ENCODE results near the gene COL5A2.

- TF ChIP-seq POLR2AphosphoS5 (IDR thresholded peaks at IDR 0.05) (no peak), EZH2 (IDR thresholded peaks at IDR 0.05; ENCODE audit: borderline replicate concordance, insufficient read depth, low read length, poor library complexity, severe bottlenecking) (no peak), CTCF (IDR thresholded peaks at IDR 0.05; ENCODE audit: poor library complexity, severe bottlenecking) (no peak), RAD21 (conservative IDR thresholded peaks at IDR 0.05) (no peak), MXI1 (conservative IDR thresholded peaks at IDR 0.05; ENCODE audit: poor library complexity, severe bottlenecking) (no peak), TAF1 (IDR thresholded peaks at IDR 0.05; ENCODE audit: low read depth) (no peak), EP300 (conservative IDR thresholded peaks at IDR 0.05; ENCODE audit: poor library complexity, severe bottlenecking) (no peak)
Measured at GRCh38 chr2:189074506-189074905, 105.1 kb downstream of the COL5A2 start.
